Subcutaneous abdominal adipose tissue (tissue), 5 donors: ENCODE results near the gene MBD3L3.

Experiments used
- H3K27ac ChIP-seq: one replicate; pipeline ENCODE4 v1.7.0; 2013; ENCODE audit warnings: low read depth, mild to moderate bottlenecking, inconsistent platforms, low read length, moderate library complexity
- H3K27me3 ChIP-seq, 5 donors: one replicate each; pipeline ENCODE4 v1.7.0; 2013; ENCODE audit warnings: low read length in 5 of 5, inconsistent platforms in 1 of 5; ENCODE audit not compliant: control insufficient read depth in 5 of 5, insufficient read depth in 4 of 5
- H3K36me3 ChIP-seq, 5 donors: one replicate each; pipeline ENCODE4 v1.7.0; 2013; ENCODE audit warnings: low read length in 5 of 5; ENCODE audit not compliant: control insufficient read depth in 5 of 5, insufficient read depth in 5 of 5
- H3K4me1 ChIP-seq, 5 donors: one replicate each; pipeline ENCODE4 v1.7.0; 2013; ENCODE audit warnings: low read length in 5 of 5, mild to moderate bottlenecking in 3 of 5, moderate library complexity in 1 of 5; ENCODE audit not compliant: control insufficient read depth in 5 of 5, insufficient read depth in 5 of 5
- H3K4me3 ChIP-seq, 5 donors: one replicate each; pipeline ENCODE4 v1.7.0; 2013; ENCODE audit warnings: low read length in 5 of 5, low read depth in 1 of 5
- H3K9ac ChIP-seq, 5 donors: one replicate each; pipeline ENCODE4 v1.7.0; 2013; ENCODE audit warnings: low read length in 5 of 5, mild to moderate bottlenecking in 4 of 5, moderate library complexity in 3 of 5
- H3K9me3 ChIP-seq, 5 donors: one replicate each; pipeline ENCODE4 v1.7.0; 2013; ENCODE audit warnings: low read length in 5 of 5; ENCODE audit not compliant: control insufficient read depth in 5 of 5
- donor health status: healthy.
- donor health status: healthy.
- donor health status: healthy.
- donor health status: healthy.
- donor health status: healthy.

MBD3L3 gene

GRCh38 chr19:7083076-7083956, 24.8 kb upstream of the MBD3L3 start:
- Histone ChIP-seq H3K9ac (peak overlapping the region in 1 of 5 donors; percentile 0), H3K4me3 (peak overlapping the region; percentile 18 to 56 (median 52)), H3K27me3 (no peaks in the 10 kb centered on the region), H3K4me1 (peaks cover 0 to 3% (median 0%) of the 10 kb centered on the region in 5 donors), H3K27ac (no peak overlapping the region), H3K9me3 (peaks cover 80 to 97% (median 93%) of the 10 kb centered on the region in 5 donors), H3K36me3 (peaks cover 59 to 64% (median 59%) of the 10 kb centered on the region in 5 donors)

- Histone ChIP-seq H3K27me3 (no peaks in the 10 kb centered on the region), H3K27ac (no peak overlapping the region), H3K4me3 (peak overlapping the region in 4 of 5 donors; percentile 22 to 56 (median 44)), H3K9me3 (peaks cover 60 to 77% (median 72%) of the 10 kb centered on the region in 5 donors), H3K9ac (no peak overlapping the region), H3K36me3 (peaks cover 50 to 100% (median 91%) of the 10 kb centered on the region in 5 donors), H3K4me1 (peaks cover 0 to 2% (median 0%) of the 10 kb centered on the region in 5 donors)
Measured at GRCh38 chr19:7078008-7078407, 19.5 kb upstream of the MBD3L3 start.

GRCh38 chr19:7076151-7076550, 17.7 kb upstream of the MBD3L3 start:
- Histone ChIP-seq H3K9ac (no peak overlapping the region), H3K27me3 (no peaks in the 10 kb centered on the region), H3K36me3 (peaks cover 34 to 94% (median 85%) of the 10 kb centered on the region in 5 donors), H3K4me1 (no peaks in the 10 kb centered on the region), H3K9me3 (peaks cover 43 to 59% (median 54%) of the 10 kb centered on the region in 5 donors), H3K4me3 (peak overlapping the region in 2 of 5 donors; percentile 5 to 35), H3K27ac (no peak overlapping the region)

GRCh38 chr19:7074705-7075282, 16.3 kb upstream of the MBD3L3 start:
- Histone ChIP-seq H3K27ac (no peak overlapping the region), H3K27me3 (no peaks in the 10 kb centered on the region), H3K9ac (no peak overlapping the region), H3K9me3 (peaks cover 31 to 45% (median 41%) of the 10 kb centered on the region in 5 donors), H3K4me3 (peak overlapping the region in 1 of 5 donors; percentile 14), H3K4me1 (peaks cover 0 to 12% (median 9%) of the 10 kb centered on the region in 5 donors), H3K36me3 (peaks cover 23 to 81% (median 71%) of the 10 kb centered on the region in 5 donors)

- Histone ChIP-seq H3K27me3 (no peaks in the 10 kb centered on the region), H3K9me3 (peaks cover 14 to 25% (median 25%) of the 10 kb centered on the region in 5 donors), H3K4me3 (no peak overlapping the region), H3K36me3 (peaks cover 7 to 59% (median 52%) of the 10 kb centered on the region in 5 donors), H3K4me1 (peaks cover 0 to 17% (median 13%) of the 10 kb centered on the region in 5 donors), H3K9ac (no peak overlapping the region), H3K27ac (no peak overlapping the region)
Measured at GRCh38 chr19:7072541-7072940, 14.1 kb upstream of the MBD3L3 start.

GRCh38 chr19:7069904-7070226, 11.4 kb upstream of the MBD3L3 start:
- Histone ChIP-seq H3K36me3 (peaks cover 0 to 32% (median 25%) of the 10 kb centered on the region in 5 donors), H3K4me1 (peaks cover 0 to 17% (median 13%) of the 10 kb centered on the region in 5 donors), H3K9me3 (peaks cover 0 to 3% (median 0%) of the 10 kb centered on the region in 5 donors), H3K27ac (peak overlapping the region; percentile 57), H3K4me3 (peak overlapping the region; percentile 93 to 98 (median 97)), H3K27me3 (no peaks in the 10 kb centered on the region), H3K9ac (peak overlapping the region; percentile 73 to 88 (median 86))

GRCh38 chr19:7069042-7069903, 10.8 kb upstream of the MBD3L3 start, which contains the start of gene ZNF557:
TSS of gene ZNF557 (plus strand) at chr19:7069703. CDS start at chr19:7075075, 5,372 bp downstream.
- H3K9me3 ChIP-seq, result peaks cover 0 to 3% (median 0%) of the 10 kb centered on the region in 5 donors
- peaks cover 0 to 17% (median 13%) of the 10 kb centered on the region in 5 donors for H3K4me1 ChIP-seq
- H3K9ac ChIP-seq, result peak within 1 kb of the TSS; percentile 73 to 88 (median 86)

GRCh38 chr19:7068599-7068998, 10.1 kb upstream of the MBD3L3 start:
- H3K9ac ChIP-seq, result no peak overlapping the region
- H3K36me3 ChIP-seq, result peaks cover 0 to 19% (median 17%) of the 10 kb centered on the region in 5 donors
- H3K4me1 ChIP-seq, result peaks cover 0 to 17% (median 13%) of the 10 kb centered on the region in 5 donors
- peak overlapping the region in 4 of 5 donors; percentile 34 to 93 (median 49) for H3K4me3 ChIP-seq
- H3K9me3 ChIP-seq, result peaks cover 0 to 3% (median 0%) of the 10 kb centered on the region in 5 donors
- H3K27ac ChIP-seq, result no peak overlapping the region
- H3K27me3 ChIP-seq, result no peaks in the 10 kb centered on the region

More at GRCh38 chr19:7069042-7069903, 10.8 kb upstream of the MBD3L3 start, which contains the start of gene ZNF557:
- Histone ChIP-seq H3K36me3 (peaks cover 0 to 26% (median 20%) of the 10 kb centered on the region in 5 donors), H3K4me3 (peak within 1 kb of the TSS; percentile 93 to 98 (median 97)), H3K27ac (peak within 1 kb of the TSS; percentile 57), H3K27me3 (no peaks in the 10 kb centered on the region)

- Histone ChIP-seq H3K36me3 (peaks cover 0 to 12% (median 10%) of the 10 kb centered on the region in 5 donors), H3K27ac (no peak overlapping the region), H3K27me3 (no peaks in the 10 kb centered on the region), H3K4me1 (peaks cover 0 to 17% (median 13%) of the 10 kb centered on the region in 5 donors), H3K4me3 (no peak overlapping the region), H3K9me3 (peaks cover 0 to 3% (median 0%) of the 10 kb centered on the region in 5 donors), H3K9ac (no peak overlapping the region)
Measured at GRCh38 chr19:7067716-7068115, 9.2 kb upstream of the MBD3L3 start.
